GM18517 (cell line): ENCODE data around the gene ZNF513.
"Not testable (repeated sequence)": the region's sequence is repeated elsewhere in the genome, so short reads cannot be mapped to it uniquely, and the experiment has no call there.

Source experiments
- ATAC-seq: cut with Tn5 transposase; IDR thresholded peaks from one replicate; pipeline ENCODE4 v1.9.1; 2021; ENCODE audit warnings: mild to moderate bottlenecking, moderate library complexity; ENCODE audit not compliant: unreplicated experiment

Gene ZNF513

GRCh38 chr2:27362678-27363420 lies 17.7 kb downstream of the ZNF513 start:
- ATAC-seq = no peak

GRCh38 chr2:27356382-27357181 lies 24.0 kb downstream of the ZNF513 start, which contains the start of gene GTF3C2:
Gene GTF3C2 (minus strand): TSS chr2:27356764. CDS start chr2:27343554, 13,210 bp downstream.
- peak; percentile 83 for ATAC-seq

GRCh38 chr2:27356056-27356381 lies 24.5 kb downstream of the ZNF513 start:
- peak; percentile 21 for ATAC-seq

- ATAC-seq = no peak
Observed at GRCh38 chr2:27354597-27354927, 26.0 kb downstream of the ZNF513 start.

- no peak for ATAC-seq
Observed at GRCh38 chr2:27353762-27354596, 26.6 kb downstream of the ZNF513 start.

GRCh38 chr2:27353386-27353761 lies 27.2 kb downstream of the ZNF513 start:
- not testable (repeated sequence) for ATAC-seq

GRCh38 chr2:27351802-27352598 lies 28.5 kb downstream of the ZNF513 start:
- ATAC-seq = no peak

GRCh38 chr2:27350106-27350693 lies 30.3 kb downstream of the ZNF513 start:
- no peak for ATAC-seq

GRCh38 chr2:27347641-27348040 lies 32.9 kb downstream of the ZNF513 start:
- ATAC-seq = no peak

- no peak for ATAC-seq
Observed at GRCh38 chr2:27336173-27336572, 44.4 kb downstream of the ZNF513 start.

- ATAC-seq = no peak
Observed at GRCh38 chr2:27335311-27335710, 45.2 kb downstream of the ZNF513 start.
